Activated T-cell treated with anti-CD3 and anti-CD28 coated beads for 48 hours (primary cell): ENCODE results near the gene CMYA5.
"Not testable (repeated sequence)": the region's sequence is repeated elsewhere in the genome, so short reads cannot be mapped to it uniquely, and the experiment has no call there.

Experiments
- DNase-seq: peaks from one replicate; pipeline ENCODE4 v3.0.0-alpha.2; 2020; ENCODE audit warnings: low read depth

Gene CMYA5

DNA sequence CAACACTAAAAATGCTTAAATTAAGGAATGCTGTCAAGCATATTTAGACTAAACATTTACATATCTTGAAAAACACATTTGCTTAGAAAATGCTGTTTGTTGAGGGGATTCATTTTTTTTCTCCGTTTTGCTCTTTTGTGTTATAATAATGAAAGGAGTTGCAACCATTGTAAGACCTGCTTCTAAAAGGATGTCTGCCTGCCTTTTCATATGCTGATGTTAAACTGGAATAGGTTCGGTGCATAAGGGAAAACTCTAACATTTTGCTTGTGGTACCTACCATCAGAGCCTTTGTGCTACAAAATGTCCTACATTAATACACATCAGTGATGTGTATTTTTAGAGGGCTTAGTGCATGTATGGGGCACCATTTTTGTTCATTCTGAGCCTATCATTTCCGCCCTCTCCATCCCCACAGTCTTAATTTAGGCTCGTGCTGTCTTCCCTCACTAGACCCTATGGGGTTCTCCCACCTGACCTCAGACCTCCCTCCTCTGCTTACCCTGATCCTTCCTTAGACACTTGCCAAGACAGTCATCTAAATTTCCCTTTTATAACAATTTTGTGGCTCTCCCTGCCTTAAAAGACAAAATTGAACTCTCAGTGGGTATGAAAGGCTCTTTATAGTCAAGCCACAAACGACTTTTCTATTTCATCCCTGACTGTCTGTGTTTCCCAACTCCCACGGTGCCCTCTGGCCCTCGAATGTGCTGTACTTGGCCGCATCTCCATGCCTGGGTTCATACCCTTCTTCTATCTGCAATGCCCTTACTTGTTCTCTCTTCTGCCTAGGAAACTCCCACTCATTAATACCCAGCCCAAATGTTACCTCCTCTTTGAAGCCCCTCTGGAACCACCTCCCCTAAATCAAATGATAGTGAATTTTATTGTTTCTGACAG, 61.2 kb downstream of the CMYA5 start:
- DNase-seq: no peak

DNA sequence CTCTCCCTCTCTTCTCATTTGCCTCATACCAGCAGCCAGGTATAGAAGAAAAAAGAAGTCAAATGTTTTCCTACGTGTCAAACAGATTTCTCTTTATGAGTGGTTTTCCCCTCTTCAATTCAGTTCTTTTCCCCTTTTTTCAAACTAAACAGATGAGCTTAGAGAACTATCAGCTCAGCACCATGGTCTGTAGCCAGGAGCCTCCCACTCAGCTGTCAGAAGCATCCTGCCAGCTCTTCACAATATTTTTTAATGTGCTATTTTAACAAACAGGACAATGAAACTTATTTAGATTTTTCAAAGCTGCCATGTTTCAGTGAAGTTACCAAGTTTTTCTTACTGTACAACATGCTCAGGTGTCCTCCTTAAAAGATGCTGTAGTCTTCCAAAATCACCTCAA, 63.5 kb downstream of the CMYA5 start:
- DNase-seq: no peak

DNA sequence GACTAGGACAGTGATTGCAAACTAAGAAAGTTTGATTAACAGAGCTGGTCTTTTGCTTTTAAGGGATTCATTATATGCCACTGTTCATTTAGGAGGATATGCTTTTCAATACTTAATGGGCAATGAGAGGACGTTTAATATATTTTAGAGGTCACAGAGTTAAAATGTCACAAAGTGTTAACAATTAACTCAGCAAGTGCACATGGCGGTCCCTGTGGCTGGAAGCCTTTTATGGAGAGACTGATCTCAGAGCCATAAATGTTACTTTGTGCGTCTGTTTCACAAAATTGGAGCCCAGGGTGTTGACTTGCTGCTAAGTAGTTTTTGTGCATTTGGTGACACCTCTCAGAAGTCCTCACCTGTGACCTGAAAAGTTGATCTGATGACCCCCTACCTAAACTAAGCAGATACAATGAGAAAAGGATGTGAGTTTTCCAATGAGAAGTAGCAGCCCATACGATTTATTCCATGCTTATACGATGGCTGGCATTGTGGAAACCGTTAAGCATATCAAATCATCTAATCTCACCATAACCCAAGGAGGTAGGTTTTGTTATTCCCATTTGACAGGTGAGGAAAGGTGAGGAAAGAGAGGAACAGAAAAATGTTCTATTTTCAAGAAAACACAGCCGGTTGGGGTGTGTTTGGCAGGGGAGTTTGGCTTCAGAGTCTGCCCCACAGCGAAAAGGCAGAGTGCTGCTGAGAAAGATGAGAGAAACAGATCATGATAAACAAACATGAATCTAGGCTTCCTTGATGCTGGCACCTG, 64.4 kb downstream of the CMYA5 start:
- DNase-seq: no peak

DNA sequence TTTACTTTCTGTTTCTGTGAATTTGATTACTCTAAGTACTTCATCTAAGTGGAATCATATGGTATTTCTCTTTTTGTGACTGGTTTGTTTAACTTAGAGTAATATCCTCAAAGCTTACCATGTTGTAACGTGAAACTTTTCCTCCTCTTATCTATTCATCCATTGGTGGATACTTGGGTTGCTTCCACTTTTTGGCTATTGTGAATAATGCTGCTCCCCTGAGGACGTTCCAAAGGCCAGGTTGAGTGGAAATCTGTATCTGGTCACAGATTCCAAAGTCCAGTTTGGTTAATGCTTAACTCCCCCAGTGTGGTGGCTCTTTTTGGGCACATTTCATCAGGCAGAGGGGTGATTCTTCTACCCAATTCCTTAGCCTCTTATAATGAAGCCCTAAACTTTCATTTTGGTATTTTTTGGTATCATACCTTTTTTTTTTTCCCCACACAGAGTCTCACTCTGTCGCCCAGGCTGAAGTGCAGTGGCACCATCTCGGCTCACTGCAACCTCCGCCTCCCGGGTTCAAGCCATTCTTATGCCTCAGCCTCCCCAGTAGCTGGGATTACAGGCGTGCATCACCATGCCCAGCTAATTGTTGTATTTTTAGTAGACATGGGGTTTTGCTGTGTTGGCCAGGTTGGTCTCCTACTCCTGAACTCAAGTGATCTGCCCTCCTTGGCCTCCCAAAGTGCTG, 65.4 kb downstream of the CMYA5 start:
- no peak for DNase-seq

DNA sequence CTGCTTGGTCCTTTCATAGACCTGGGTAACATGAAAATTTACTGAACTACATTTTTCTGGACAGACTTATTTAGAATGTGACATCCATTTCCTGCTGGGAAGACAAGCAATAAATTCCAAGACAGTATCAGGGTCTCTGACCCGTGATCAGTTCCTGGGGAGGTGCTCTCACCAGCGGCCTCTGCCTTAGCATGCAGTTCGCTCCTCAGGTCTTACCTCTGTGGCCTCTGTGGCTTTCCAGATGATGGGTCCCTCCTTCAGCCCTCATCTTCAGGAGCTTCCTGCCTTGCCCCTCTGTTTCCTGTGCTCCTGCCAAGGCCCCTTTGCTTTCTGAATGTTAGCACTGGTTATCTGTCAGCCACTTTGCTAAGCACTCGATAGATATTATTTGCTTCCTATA, 66.4 kb downstream of the CMYA5 start:
- DNase-seq: no peak

DNA sequence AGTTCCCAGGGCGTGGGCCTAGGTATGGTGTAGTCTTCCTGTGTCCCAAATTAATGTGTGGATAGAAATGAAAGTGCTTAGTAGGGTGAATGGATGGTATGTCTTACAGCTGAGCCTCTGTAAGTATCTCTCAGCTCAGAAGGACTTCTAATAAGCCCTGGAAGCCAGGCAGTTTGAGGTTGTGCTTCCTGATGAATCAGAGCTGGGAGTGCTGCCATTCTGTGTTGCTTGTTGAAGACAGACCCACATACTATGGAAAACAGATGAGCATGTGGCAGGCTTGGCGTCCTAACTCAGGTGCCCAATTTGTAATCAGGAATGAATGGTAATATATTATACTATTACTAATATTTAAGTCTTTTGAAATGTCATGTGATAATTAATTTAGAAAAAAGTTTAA, 69.8 kb downstream of the CMYA5 start:
- no peak for DNase-seq

DNA sequence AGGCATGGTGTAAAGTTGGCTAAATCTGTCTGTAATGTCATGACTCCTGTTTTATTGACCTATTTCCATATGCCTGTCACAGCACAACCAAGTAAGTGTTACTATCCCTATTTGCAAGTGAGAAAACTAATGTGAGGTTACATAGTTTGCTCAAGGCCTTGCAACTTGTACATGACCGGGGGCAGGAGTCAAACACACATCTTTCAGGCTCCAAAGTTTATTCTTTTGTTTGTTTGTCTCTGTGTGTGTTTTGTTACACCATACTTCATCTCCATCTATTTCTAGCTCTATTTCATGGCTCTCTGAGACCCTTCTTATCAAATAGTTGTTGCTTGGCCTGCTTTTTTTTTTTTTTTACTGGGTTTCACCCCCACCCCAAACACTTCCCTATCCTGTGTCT, 70.2 kb downstream of the CMYA5 start:
- DNase-seq: no peak

DNA sequence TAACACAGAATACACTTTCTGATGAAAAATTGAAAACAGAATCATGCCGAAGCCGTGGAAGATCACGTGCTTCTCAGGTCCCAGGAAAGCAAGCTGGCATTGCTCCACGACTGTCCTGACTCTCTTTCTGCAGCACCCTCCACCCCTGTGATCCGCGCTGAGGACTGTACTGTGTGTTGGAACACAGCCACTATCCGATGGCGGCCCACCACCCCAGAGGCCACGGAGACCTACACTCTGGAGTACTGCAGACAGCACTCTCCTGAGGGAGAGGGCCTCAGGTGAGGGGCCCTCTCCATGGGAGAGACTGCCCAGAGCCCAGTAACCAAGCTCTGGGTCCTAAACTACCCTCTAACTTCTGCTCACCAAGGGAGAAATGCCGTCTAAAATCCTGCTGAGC, 73.3 kb downstream of the CMYA5 start:
- no peak for DNase-seq

DNA sequence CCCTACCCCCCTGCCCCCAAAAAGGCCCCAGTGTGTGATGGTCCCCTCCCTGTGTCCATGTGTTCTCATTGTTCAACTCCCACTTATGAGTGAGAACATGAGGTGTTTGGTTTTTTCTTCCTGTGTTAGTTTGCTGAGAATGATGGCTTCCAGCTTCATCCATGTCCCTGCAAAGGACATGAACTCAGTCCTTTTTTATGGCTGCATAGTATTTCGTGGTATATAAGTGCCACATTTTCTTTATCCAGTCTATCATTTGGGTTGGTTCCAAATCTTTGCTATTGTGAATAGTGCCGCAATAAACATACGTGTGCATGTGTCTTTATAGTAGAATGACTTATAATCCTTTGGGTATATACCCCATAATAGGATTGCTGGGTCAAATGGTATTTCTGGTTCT, 74.5 kb downstream of the CMYA5 start:
- DNase-seq: not testable (repeated sequence)

DNA sequence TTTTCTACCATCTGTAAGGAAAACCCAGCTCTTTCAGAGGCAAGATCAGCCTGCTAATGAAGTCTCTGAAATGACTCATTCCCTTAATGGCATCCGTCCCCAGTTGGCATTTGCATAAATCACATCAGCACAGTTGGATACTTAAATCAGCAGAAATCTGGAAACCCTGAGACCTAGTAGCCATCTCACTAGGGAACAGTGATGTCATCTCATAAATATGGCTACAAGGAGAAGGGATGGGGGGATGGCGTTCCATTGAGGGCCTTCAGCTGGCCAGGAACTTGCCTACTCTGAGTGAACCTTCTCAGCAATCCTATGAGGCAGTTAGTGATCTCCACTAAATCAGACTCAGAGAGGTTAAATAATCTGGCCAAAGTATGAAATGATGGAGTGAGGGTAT, 81.8 kb downstream of the CMYA5 start:
- DNase-seq: no peak

DNA sequence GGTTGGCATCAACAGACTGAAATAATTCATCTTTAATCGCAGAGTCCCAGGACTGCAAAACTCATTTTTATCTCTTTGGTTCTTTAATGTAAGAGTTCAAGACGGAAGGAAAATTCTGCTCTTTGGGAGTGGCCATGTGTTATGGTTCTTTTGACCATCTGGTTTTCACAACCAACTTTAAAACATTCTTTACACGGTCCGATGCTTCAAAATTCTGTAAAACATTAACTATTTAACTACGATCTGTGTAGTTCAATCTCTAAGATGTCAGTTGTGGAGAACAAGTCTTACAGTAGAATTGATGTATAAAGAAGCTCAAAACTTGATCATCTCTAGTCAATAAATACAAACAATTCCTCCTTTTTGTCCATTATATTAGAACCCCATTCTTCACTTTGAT, 83.0 kb downstream of the CMYA5 start:
- no peak for DNase-seq

DNA sequence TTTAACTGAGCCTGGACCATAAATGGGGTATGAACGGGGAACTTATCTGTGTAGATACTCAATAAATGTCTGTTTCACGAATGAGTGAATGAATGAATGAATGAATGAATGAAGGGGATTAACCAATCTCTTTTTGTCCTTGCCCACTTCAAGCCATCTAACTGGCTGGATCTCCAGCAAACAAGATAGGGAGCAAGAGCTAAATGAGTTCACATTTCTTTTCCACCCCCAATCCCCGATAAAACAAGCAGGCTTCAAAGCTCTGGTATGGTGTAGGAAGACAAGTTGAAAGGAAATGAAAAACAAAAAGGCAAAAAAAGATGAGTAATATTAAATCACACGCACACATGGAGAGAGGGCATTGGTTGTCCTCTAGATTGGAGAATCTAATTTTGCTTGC, 84.0 kb downstream of the CMYA5 start:
- no peak for DNase-seq

DNA sequence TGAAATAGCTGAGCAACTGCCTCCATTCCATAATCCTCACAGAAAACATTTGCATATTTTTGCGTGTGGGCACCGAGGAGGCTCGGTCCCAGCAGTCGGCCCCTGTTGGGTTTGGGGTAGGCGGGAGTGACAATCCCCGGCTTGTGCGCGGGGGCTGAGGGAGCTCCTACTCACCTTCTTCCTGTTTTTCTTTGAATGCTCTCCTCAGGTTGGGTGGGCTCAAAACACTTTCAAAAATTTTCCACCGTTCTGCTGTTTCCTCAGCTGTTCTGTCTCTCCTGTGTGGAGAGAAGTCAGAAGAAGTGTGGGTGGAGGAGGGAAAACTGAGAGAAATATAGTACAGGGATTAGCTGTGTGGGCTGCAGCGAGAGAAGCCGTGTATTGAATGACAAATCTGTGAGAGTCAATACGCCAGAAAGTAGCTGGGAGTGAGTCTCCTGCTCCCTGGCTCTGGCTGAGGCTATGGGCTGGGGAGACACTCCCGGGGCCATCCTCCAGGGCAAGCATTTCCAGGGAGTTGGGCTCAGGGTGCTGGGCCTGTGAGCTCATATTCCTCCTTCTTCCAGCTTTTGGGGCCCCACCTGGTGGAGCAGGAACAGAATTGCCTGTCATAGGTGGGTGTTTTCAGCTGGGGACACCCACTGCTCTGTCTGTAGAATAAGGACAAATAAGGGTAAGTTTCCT, 84.7 kb downstream of the CMYA5 start:
- no peak for DNase-seq

DNA sequence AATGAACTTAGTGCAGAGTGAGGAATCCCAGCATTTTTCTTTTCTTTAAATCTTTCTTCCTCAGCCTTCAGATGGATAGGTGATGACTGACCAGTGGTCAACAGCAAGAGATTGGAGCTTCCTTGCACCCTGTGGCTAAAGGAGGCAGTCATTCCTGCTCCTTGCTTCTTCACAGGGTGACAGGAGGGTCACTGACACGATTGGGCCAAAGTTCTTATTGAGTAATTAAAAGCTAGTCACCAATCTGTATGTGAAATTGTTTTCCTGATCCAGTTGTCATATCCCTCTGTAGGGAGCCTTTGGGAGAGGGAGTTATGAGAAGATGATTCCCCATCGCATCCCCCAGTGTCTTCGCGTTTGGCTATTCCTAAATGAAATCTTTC, 85.2 kb downstream of the CMYA5 start:
- DNase-seq: no peak

DNA sequence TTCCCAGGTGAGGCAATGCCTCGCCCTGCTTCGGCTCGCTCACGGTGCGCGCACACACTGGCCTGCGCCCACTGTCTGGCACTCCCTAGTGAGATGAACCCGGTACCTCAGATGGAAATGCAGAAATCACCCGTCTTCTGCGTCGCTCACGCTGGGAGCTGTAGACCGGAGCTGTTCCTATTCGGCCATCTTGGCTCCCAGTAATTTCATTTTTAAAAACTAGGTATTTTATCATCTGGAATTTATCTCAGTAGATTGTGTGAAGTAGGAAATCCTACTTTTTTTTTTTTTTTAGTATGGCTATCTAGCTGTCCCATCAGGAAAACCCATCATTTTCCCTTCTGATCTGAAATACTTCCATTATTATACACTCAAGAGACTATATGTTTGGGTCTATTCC, 95.1 kb downstream of the CMYA5 start:
- DNase-seq: not testable (repeated sequence)

DNA sequence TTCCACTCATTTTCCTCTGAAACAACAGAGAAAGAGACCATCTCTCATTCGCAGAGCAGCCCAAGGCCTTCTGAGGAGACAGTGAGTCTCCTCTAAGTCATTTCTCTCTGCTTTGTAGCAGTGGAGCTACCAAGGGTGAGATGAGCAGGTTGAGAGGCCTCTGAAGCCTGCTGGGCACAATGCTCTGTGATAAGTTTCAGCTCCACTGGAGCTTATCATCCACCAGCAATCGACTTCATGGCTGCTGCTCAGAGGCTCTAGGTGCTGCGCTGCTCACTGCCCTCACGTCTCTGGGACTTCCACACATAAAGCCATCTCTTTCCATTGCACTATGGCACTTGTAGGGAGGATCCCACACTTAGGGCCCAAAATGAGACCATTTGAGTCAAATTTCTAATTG, 96.3 kb downstream of the CMYA5 start:
- DNase-seq: no peak

DNA sequence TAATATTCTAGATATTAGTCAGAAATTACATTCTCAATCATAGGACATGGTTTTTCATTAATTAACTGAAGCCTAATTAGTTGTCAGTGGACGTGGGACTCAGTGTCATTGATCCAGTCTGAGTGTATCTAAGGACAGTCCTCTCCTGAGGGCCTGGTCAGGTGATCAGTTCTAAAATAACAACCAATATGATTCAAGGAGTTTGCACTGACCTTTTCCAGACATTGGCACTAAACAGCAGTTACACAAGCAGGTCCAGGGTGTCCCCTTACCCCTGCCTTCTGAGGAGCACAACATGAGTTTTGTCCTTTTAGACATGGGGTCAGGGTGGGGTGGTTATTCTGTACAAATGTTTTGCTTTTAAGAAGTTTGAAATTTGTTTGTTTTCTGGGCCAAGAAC, 97.8 kb downstream of the CMYA5 start:
- DNase-seq: no peak

DNA sequence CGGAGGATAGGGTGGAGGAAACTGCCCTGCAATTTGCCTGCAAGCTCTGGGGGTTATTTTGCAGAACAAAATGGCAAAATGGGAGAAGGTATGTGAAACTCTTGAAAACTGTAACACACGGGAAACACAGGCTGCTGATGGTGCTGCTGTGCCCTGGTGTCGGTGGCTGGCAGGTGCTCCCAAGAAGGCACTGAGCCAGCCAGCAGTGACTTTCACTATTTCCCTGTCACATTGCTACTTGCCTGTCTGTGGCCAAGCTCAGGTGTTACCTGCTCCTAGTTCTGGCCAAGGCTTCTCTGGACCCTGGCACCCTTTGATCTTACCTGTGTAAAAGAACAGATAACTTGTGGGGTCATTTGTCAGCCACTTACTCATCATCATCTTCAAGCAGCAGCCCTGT, 102.2 kb downstream of the CMYA5 start:
- DNase-seq: no peak

DNA sequence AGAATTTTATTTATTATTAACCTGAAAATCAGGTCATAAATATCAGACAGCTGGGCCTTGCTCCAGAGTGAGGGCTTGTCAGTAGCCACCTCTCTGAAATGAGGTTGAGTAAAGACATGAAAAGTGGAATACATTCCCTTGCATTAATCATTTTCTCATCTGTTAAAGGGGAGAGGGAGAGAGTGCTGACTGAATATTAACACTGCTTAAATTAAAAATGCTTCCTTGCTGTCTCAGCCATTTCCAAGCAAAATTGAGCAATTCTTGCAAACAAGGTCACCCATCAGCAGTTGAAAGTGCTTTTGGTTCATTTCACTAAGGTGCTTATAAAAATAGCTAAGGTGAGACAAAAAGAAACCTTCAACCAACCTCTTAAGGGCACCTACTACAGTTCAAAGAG, 102.8 kb downstream of the CMYA5 start:
- no peak for DNase-seq

DNA sequence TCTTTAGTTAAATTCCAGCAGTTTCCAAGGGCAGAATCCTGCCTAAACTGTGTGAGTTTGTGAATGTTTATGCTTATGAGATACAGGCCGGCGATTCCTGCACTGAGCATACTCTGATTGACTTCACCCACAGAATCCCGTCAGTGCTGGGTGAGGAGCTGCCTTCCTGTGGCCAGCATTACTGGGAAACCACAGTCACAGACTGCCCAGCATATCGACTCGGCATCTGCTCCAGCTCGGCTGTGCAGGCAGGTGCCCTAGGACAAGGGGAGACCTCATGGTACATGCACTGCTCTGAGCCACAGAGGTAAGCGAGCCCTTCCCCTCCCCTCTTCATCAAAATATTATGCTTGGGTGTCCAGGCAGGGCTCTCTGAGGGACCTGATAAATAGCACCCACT, 103.7 kb downstream of the CMYA5 start:
- DNase-seq: no peak

DNA sequence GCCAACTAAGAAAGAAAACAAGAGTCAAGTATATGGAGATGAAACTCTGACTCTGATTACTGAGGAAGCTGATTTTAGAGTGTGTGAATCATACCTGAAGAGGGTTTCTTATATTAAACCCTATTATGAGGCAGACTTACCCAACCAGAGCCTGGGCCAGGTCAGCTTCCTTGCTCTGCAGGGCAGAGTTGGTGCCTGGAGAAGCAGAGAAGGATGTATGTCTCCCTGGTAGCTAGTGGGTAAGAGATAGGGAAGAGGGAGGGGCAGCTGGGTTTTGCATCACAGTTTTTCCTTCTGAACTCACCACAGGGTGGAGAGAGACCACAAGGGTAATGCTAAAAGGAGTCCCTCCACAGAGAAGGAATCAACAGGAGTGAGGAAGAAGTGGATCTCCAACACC, 104.1 kb downstream of the CMYA5 start:
- no peak for DNase-seq

DNA sequence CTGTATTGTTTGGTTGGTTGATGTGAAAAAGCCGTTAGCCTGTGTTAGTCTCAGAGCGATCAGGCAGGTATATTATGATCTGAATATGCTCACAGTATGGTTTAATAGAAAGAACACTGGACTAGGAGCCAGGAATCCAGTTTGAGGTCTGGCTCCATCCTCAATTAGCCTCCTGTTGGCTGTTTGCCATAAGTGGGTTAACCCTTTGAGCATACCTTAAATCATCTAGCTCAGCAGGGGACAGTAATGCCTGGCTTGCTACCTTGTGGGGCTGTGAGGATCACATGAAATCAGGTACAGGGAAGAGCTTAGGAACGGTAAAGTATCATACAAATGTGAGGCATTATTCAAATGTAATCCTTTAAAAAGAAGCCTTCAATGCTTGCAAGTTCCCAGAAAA, 104.7 kb downstream of the CMYA5 start:
- no peak for DNase-seq
